HCT116 (cell line): Measurements from ENCODE around the gene ZNF592. TPM values are rescaled to one million over a fixed set of nuclear protein-coding genes. Genes with fewer than 3 reads are reported as not detected.

ENCODE experiments used
- ATAC-seq: fragments of 200-7000 bp; cut with Tn5 transposase; 2 replicates; pipeline ENCODE4 v1.9.1; 2020; ENCODE audit warnings: mild to moderate bottlenecking, moderate library complexity
- BruUV-seq: library from RNA; stranded (reverse); fragments of 400-500 nt; replicated peaks from 2 replicates; lab custom pipeline; 2021; lab: Mats Ljungman, UMichigan
- CTCF ChIA-PET: fragments of 300-600 bp; sonication (Branson Sonifier 250); formaldehyde crosslinking; loops from one replicate; lab custom pipeline; 2021; ENCODE audit warnings: antibody characterized with exemption; lab: Charles Lee
- POLR2A ChIA-PET: fragments of 300-600, 350-600 bp; sonication (Branson Sonifier 250); formaldehyde crosslinking; loops from one replicate; lab custom pipeline; 2021; ENCODE audit warnings: antibody characterized with exemption; lab: Charles Lee
- RAD21 ChIA-PET, 2 experiments: fragments of 300-600 bp; sonication (Branson Sonifier 250); formaldehyde crosslinking; loops; one replicate each; lab custom pipeline; 2023; ENCODE audit warnings: low total read pairs in 2 of 2; ENCODE audit not compliant: uncharacterized antibody in 2 of 2, unreplicated experiment in 2 of 2, low non-redundant PET in 1 of 2; lab: Charles Lee
- DNase-seq: peaks from one replicate; pipeline ENCODE4 v3.0.0-alpha.2; 2010; ENCODE audit warnings: low read depth, low spot score
- H2AFZ ChIP-seq: fragments of 200-600 bp; shearing (Covaris generic), sonication (generic); 2 replicates; pipeline ENCODE4 v1.6.1; 2017; ENCODE audit warnings: low read depth, mixed run types, mixed read lengths, antibody characterized with exemption, low read length; ENCODE audit not compliant: poor library complexity, severe bottlenecking
- H3K27ac ChIP-seq: 2 replicates; pipeline ENCODE4 v1.5.1; 2012; ENCODE audit warnings: low read depth, low read length
- H3K27me3 ChIP-seq: fragments of 200-600 bp; sonication (generic); 2 replicates; pipeline ENCODE4 v1.6.1; 2016; ENCODE audit warnings: mixed run types, low read length, mixed read lengths; ENCODE audit not compliant: insufficient read depth
- H3K36me3 ChIP-seq, 2 experiments: fragments of 200-500 bp in 1 of 2; fragments of 200-600 bp in 1 of 2; sonication (Bioruptor generic) in 1 of 2; sonication (generic) in 1 of 2; 2 replicates each; pipeline versions ENCODE4 v1.5.1 to v1.6.1; 2014 to 2016; ENCODE audit warnings: low read length in 2 of 2, inconsistent platforms in 1 of 2, mixed read lengths in 1 of 2, mixed run types in 1 of 2; ENCODE audit not compliant: insufficient read depth in 2 of 2, control insufficient read depth in 1 of 2
- H3K4me1 ChIP-seq, 2 experiments: fragments of 200-600 bp in 1 of 2; sonication (generic) in 1 of 2; 2 replicates each; pipeline versions ENCODE4 v1.5.1 to v1.6.1; 2012 to 2017; ENCODE audit warnings: low read length in 2 of 2, inconsistent platforms in 1 of 2, mild to moderate bottlenecking in 1 of 2, mixed read lengths in 1 of 2, mixed run types in 1 of 2, moderate library complexity in 1 of 2; ENCODE audit not compliant: insufficient read depth in 2 of 2, control insufficient read depth in 1 of 2
- H3K4me2 ChIP-seq: fragments of 200-600 bp; sonication (generic); 2 replicates; pipeline ENCODE4 v1.6.1; 2017; ENCODE audit warnings: mixed run types, low read length, mixed read lengths
- H3K4me3 ChIP-seq, 2 experiments: fragments of 200-600 bp in 1 of 2; sonication (generic) in 1 of 2; replicated peaks in 1 of 2; 2 replicates each; pipeline ENCODE4 v1.5.1; 2011 to 2016; ENCODE audit warnings: low read length in 2 of 2, control low read depth in 1 of 2, low read depth in 1 of 2, mild to moderate bottlenecking in 1 of 2, mixed read lengths in 1 of 2, mixed run types in 1 of 2
- H3K79me2 ChIP-seq: fragments of 200-600 bp; sonication (generic); 2 replicates; pipeline ENCODE4 v1.6.1; 2017; ENCODE audit warnings: mild to moderate bottlenecking, mixed run types, low read length, moderate library complexity, mixed read lengths; ENCODE audit not compliant: insufficient read depth
- H3K9ac ChIP-seq: fragments of 200-600 bp; sonication (generic); 2 replicates; pipeline ENCODE4 v1.6.1; 2016; ENCODE audit warnings: low read length, mixed read lengths
- H3K9me2 ChIP-seq: fragments of 200-600 bp; sonication (generic), shearing (Covaris generic); 2 replicates; pipeline ENCODE4 v1.6.1; 2017; ENCODE audit warnings: mixed run types, mild to moderate bottlenecking, moderate library complexity; ENCODE audit not compliant: insufficient read depth
- H3K9me3 ChIP-seq, 2 experiments: fragments of 200-500 bp in 1 of 2; fragments of 200-600 bp in 1 of 2; sonication (Bioruptor generic) in 1 of 2; sonication (generic) in 1 of 2; 2 replicates each; pipeline ENCODE4 v1.6.1; 2014 to 2017; ENCODE audit warnings: low read length in 2 of 2, mixed read lengths in 2 of 2, inconsistent platforms in 1 of 2, low read depth in 1 of 2, mild to moderate bottlenecking in 1 of 2, mixed run types in 1 of 2, moderate library complexity in 1 of 2; ENCODE audit not compliant: control insufficient read depth in 1 of 2, insufficient read depth in 1 of 2
- H4K20me1 ChIP-seq: fragments of 200-600 bp; sonication (generic), shearing (Covaris generic); 2 replicates; pipeline ENCODE4 v1.6.1; 2017; ENCODE audit warnings: mixed run types, mild to moderate bottlenecking, moderate library complexity; ENCODE audit not compliant: insufficient read depth
- ATF3 ChIP-seq: IDR thresholded peaks from 2 replicates; pipeline ENCODE4 v1.6.1; 2012
- CBX3 ChIP-seq: IDR thresholded peaks from 2 replicates; pipeline ENCODE4 v1.6.1; 2012; ENCODE audit warnings: low read depth
- CTCF ChIP-seq, 3 experiments: fragments of 200-600 bp in 1 of 3; sonication (generic) in 1 of 3; IDR thresholded peaks in 2 of 3; conservative IDR thresholded peaks in 1 of 3; 2 replicates each; pipeline ENCODE4 v1.5.1; 2012 to 2017; ENCODE audit warnings: low read depth in 2 of 3, low read length in 2 of 3, antibody characterized with exemption in 1 of 3, borderline replicate concordance in 1 of 3, control low read depth in 1 of 3, mild to moderate bottlenecking in 1 of 3, mixed read lengths in 1 of 3, mixed run types in 1 of 3, moderate library complexity in 1 of 3; ENCODE audit not compliant: insufficient read depth in 1 of 3
- EGR1 ChIP-seq: IDR thresholded peaks from 2 replicates; pipeline ENCODE4 v1.6.1; 2012; ENCODE audit warnings: low read depth
- ELF1 ChIP-seq: IDR thresholded peaks from 2 replicates; pipeline ENCODE4 v1.6.1; 2012; ENCODE audit warnings: low read depth, borderline replicate concordance
- EZH2 ChIP-seq: fragments of 200-600 bp; sonication (generic); IDR thresholded peaks from 2 replicates; pipeline ENCODE4 v1.6.1; 2017; ENCODE audit warnings: antibody characterized with exemption, mixed run types
- JUND ChIP-seq: IDR thresholded peaks from 2 replicates; pipeline ENCODE4 v1.6.1; 2012
- POLR2A ChIP-seq: IDR thresholded peaks from 2 replicates; pipeline ENCODE4 v1.7.0; 2011; ENCODE audit warnings: borderline replicate concordance; ENCODE audit not compliant: insufficient read depth, insufficient read length; ENCODE audit errors: extremely low read depth
- POLR2AphosphoS5 ChIP-seq: IDR thresholded peaks from 2 replicates; pipeline ENCODE4 v1.6.1; 2011; ENCODE audit warnings: mild to moderate bottlenecking, low read depth, low read length, moderate library complexity
- REST ChIP-seq: IDR thresholded peaks from 2 replicates; pipeline ENCODE4 v1.6.1; 2012; ENCODE audit warnings: low read depth
- SIN3A ChIP-seq: IDR thresholded peaks from 2 replicates; pipeline ENCODE4 v1.6.1; 2012; ENCODE audit warnings: low read depth
- SP1 ChIP-seq: IDR thresholded peaks from 2 replicates; pipeline ENCODE4 v1.6.1; 2012; ENCODE audit warnings: low read depth
- SRF ChIP-seq: IDR thresholded peaks from 2 replicates; pipeline ENCODE4 v1.6.1; 2012; ENCODE audit warnings: low read depth
- TCF7L2 ChIP-seq: IDR thresholded peaks from 2 replicates; pipeline ENCODE4 v1.7.0; 2011; ENCODE audit warnings: borderline replicate concordance, inconsistent platforms; ENCODE audit not compliant: insufficient read depth, insufficient read length; ENCODE audit errors: extremely low read depth
- YY1 ChIP-seq: IDR thresholded peaks from 2 replicates; pipeline ENCODE4 v1.6.1; 2011; ENCODE audit warnings: low read length, low read depth, moderate library complexity, mild to moderate bottlenecking; ENCODE audit not compliant: insufficient replicate concordance; ENCODE audit errors: extremely low read depth
- ZFX ChIP-seq: fragments of 450-650 bp; IDR thresholded peaks from 2 replicates; pipeline ENCODE4 v1.6.1; 2017
- ZNF274 ChIP-seq: fragments of 200-500 bp; sonication (Bioruptor generic); IDR thresholded peaks from 2 replicates; pipeline ENCODE4 v1.6.1; 2014; ENCODE audit warnings: mild to moderate bottlenecking, low read depth, low read length, inconsistent platforms
- intact Hi-C: fragments of 100-400 bp; cut with micrococcal nuclease; formaldehyde crosslinking; loops from 2 replicates; pipeline ENCODE4 v1.10.0; 2022
- total RNA-seq: library from RNA; stranded (reverse); gene quantifications from one replicate; pipeline ENCODE4 v1.2.1, GENCODE V29; 2021; ENCODE audit not compliant: unreplicated experiment
- TF ChIP-seq, protein P1 (sequence below): IDR thresholded peaks from 2 replicates; pipeline ENCODE4 v1.6.1; 2011; ENCODE audit warnings: mild to moderate bottlenecking, low read length, moderate library complexity; ENCODE audit not compliant: insufficient replicate concordance; ENCODE audit errors: extremely low read depth

Gene ZNF592
- total RNA-seq, 1 experiment from 2014 or later, result 26.4 TPM

- DNase-seq (no peak), ATAC-seq (no peak)
- RAD21 ChIA-PET, result interaction anchor here in 1 of 2 experiments (1.0 kb wide), 1 partner anchor 101 kb away, joined by 3 read pairs; no protein-coding TSS in a partner anchor
- BruUV-seq, result no TSS peak
- Histone ChIP-seq H3K27ac (no peak overlapping the region), H3K9me2 (no peaks in the 10 kb centered on the region), H4K20me1 (no peaks in the 10 kb centered on the region), H3K4me2 (no peak overlapping the region), H3K27me3 (no peaks in the 10 kb centered on the region), H3K4me3 (no peak overlapping the region), H3K9ac (no peak overlapping the region), H3K4me1 (peaks cover 0 to 12% of the 10 kb centered on the region in 2 experiments; a peak in 3 of 4 replicates), H3K36me3 (no peaks in the 10 kb centered on the region), H3K9me3 (no peaks in the 10 kb centered on the region), H2AFZ (no peak overlapping the region), H3K79me2 (no peaks in the 10 kb centered on the region)
- POLR2A ChIA-PET, result no interaction called here
- TF ChIP-seq ATF3 (no peak), SRF (no peak), EGR1 (no peak), POLR2A (no peak), POLR2AphosphoS5 (no peak), TCF7L2 (no peak), YY1 (no peak), CBX3 (no peak), SP1 (no peak), SIN3A (no peak), REST (no peak), JUND (no peak), ZNF274 (no peak), ZFX (no peak), ELF1 (no peak), CTCF (IDR thresholded peaks at IDR 0.05 in 2 of 3, conservative IDR thresholded peaks at IDR 0.05 in 1 of 3; ENCODE audit: borderline replicate concordance in 1 of 3, insufficient read depth in 1 of 3, low read depth in 2 of 3, low read length in 2 of 3) (no peak), EZH2 (no peak)
- TF ChIP-seq, protein P1, sequence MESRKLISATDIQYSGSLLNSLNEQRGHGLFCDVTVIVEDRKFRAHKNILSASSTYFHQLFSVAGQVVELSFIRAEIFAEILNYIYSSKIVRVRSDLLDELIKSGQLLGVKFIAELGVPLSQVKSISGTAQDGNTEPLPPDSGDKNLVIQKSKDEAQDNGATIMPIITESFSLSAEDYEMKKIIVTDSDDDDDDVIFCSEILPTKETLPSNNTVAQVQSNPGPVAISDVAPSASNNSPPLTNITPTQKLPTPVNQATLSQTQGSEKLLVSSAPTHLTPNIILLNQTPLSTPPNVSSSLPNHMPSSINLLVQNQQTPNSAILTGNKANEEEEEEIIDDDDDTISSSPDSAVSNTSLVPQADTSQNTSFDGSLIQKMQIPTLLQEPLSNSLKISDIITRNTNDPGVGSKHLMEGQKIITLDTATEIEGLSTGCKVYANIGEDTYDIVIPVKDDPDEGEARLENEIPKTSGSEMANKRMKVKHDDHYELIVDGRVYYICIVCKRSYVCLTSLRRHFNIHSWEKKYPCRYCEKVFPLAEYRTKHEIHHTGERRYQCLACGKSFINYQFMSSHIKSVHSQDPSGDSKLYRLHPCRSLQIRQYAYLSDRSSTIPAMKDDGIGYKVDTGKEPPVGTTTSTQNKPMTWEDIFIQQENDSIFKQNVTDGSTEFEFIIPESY, result no peak
- CTCF ChIA-PET, result interaction anchor here (1.3 to 1.9 kb wide), 2 partner anchors 51 to 101 kb away, joined by 5 to 11 read pairs; no protein-coding TSS in a partner anchor
- intact Hi-C loops, result loop anchor here (2.0 to 10.0 kb wide), 2 partner anchors 108 to 232 kb away; no protein-coding TSS in a partner anchor
Observed at GRCh38 chr15:84827246-84827645, 78.9 kb downstream of the ZNF592 start.
